Trophoblast cell (in vitro differentiated cells and primary cell): Measurements from ENCODE around the gene IQSEC1.

Experiments used
- DNase-seq, 2 donors: peaks; one replicate each; pipeline ENCODE4 v3.0.0-alpha.2; 2016
- H2AFZ ChIP-seq: 2 replicates; pipeline ENCODE4 v1.6.1; 2013; ENCODE audit warnings: low read length, moderate library complexity, mild to moderate bottlenecking; ENCODE audit not compliant: insufficient read depth, poor library complexity
- H2AK5ac ChIP-seq: 2 replicates; pipeline ENCODE4 v1.6.1; 2013; ENCODE audit warnings: mild to moderate bottlenecking, low read length
- H2BK120ac ChIP-seq: 2 replicates; pipeline ENCODE4 v1.6.1; 2013; ENCODE audit warnings: low read length, mild to moderate bottlenecking, moderate library complexity; ENCODE audit not compliant: insufficient read depth, poor library complexity
- H2BK12ac ChIP-seq: 2 replicates; pipeline ENCODE4 v1.6.1; 2013; ENCODE audit warnings: mild to moderate bottlenecking, low read length, moderate library complexity
- H2BK5ac ChIP-seq: 2 replicates; pipeline ENCODE4 v1.6.1; 2013; ENCODE audit warnings: low read length, low read depth, moderate library complexity, mild to moderate bottlenecking; ENCODE audit not compliant: poor library complexity
- H3K14ac ChIP-seq: 2 replicates; pipeline ENCODE4 v1.6.1; 2013; ENCODE audit warnings: mild to moderate bottlenecking, low read length
- H3K18ac ChIP-seq: 2 replicates; pipeline ENCODE4 v1.6.1; 2013; ENCODE audit warnings: mild to moderate bottlenecking, low read length
- H3K23ac ChIP-seq: 2 replicates; pipeline ENCODE4 v1.6.1; 2013; ENCODE audit warnings: low read length
- H3K27ac ChIP-seq: 2 replicates; pipeline ENCODE4 v1.5.1; 2013; ENCODE audit warnings: low read depth, mild to moderate bottlenecking, inconsistent platforms, low read length, moderate library complexity
- H3K27me3 ChIP-seq: 2 replicates; pipeline ENCODE4 v1.6.1; 2013; ENCODE audit warnings: inconsistent platforms, mild to moderate bottlenecking, low read length, moderate library complexity; ENCODE audit not compliant: insufficient read depth
- H3K36me3 ChIP-seq, 2 experiments: 1 replicate in 1 of 2; 2 replicates in 1 of 2; pipeline ENCODE4 v1.6.1; 2013; ENCODE audit warnings: low read length in 2 of 2, mild to moderate bottlenecking in 2 of 2, moderate library complexity in 1 of 2; ENCODE audit not compliant: insufficient read depth in 2 of 2, control insufficient read depth in 1 of 2
- H3K4ac ChIP-seq: 2 replicates; pipeline ENCODE4 v1.6.1; 2013; ENCODE audit warnings: low read depth, mild to moderate bottlenecking, low read length, moderate library complexity
- H3K4me1 ChIP-seq, 2 experiments: 1 replicate in 1 of 2; 2 replicates in 1 of 2; pipeline ENCODE4 v1.6.1; 2013; ENCODE audit warnings: low read length in 2 of 2, mild to moderate bottlenecking in 2 of 2, moderate library complexity in 1 of 2; ENCODE audit not compliant: insufficient read depth in 2 of 2, control insufficient read depth in 1 of 2
- H3K4me2 ChIP-seq: 2 replicates; pipeline ENCODE4 v1.6.1; 2013; ENCODE audit warnings: inconsistent platforms, mild to moderate bottlenecking, low read length, moderate library complexity
- H3K4me3 ChIP-seq: 2 replicates; pipeline ENCODE4 v1.5.1; 2013; ENCODE audit warnings: mild to moderate bottlenecking, low read depth, low read length, inconsistent platforms
- H3K79me1 ChIP-seq: one replicate; pipeline ENCODE4 v1.6.1; 2013; ENCODE audit warnings: low read length
- H3K79me2 ChIP-seq: 2 replicates; pipeline ENCODE4 v1.6.1; 2013; ENCODE audit warnings: low read length, mild to moderate bottlenecking; ENCODE audit not compliant: control insufficient read depth, insufficient read depth, poor library complexity
- H3K9ac ChIP-seq: 2 replicates; pipeline ENCODE4 v1.6.1; 2013; ENCODE audit warnings: mild to moderate bottlenecking, low read length
- H3K9me3 ChIP-seq: 2 replicates; pipeline ENCODE4 v1.6.1; 2013; ENCODE audit warnings: low read depth, mild to moderate bottlenecking, control low read depth, inconsistent platforms, low read length; ENCODE audit not compliant: insufficient read depth
- H4K12ac ChIP-seq: 2 replicates; pipeline ENCODE4 v1.6.1; 2013; ENCODE audit warnings: low read depth, mild to moderate bottlenecking, low read length, moderate library complexity
- H4K8ac ChIP-seq: 2 replicates; pipeline ENCODE4 v1.6.1; 2013; ENCODE audit warnings: low read depth, mild to moderate bottlenecking, low read length, moderate library complexity
- H4K91ac ChIP-seq: one replicate; pipeline ENCODE4 v1.6.1; 2013; ENCODE audit warnings: low read depth, mild to moderate bottlenecking, low read length, moderate library complexity
- WGBS: extraction: QIAGEN DNeasy Blood & Tissue Kit; methylation state at CpG from one replicate; pipeline ENCODE4 v1.1.7; 2013; ENCODE audit warnings: missing lambda C conversion rate; ENCODE audit not compliant: insufficient read length, insufficient coverage; ENCODE audit errors: extremely low coverage; 5-methylcytosine and 5-hydroxymethylcytosine counted together

IQSEC1 gene

DNA sequence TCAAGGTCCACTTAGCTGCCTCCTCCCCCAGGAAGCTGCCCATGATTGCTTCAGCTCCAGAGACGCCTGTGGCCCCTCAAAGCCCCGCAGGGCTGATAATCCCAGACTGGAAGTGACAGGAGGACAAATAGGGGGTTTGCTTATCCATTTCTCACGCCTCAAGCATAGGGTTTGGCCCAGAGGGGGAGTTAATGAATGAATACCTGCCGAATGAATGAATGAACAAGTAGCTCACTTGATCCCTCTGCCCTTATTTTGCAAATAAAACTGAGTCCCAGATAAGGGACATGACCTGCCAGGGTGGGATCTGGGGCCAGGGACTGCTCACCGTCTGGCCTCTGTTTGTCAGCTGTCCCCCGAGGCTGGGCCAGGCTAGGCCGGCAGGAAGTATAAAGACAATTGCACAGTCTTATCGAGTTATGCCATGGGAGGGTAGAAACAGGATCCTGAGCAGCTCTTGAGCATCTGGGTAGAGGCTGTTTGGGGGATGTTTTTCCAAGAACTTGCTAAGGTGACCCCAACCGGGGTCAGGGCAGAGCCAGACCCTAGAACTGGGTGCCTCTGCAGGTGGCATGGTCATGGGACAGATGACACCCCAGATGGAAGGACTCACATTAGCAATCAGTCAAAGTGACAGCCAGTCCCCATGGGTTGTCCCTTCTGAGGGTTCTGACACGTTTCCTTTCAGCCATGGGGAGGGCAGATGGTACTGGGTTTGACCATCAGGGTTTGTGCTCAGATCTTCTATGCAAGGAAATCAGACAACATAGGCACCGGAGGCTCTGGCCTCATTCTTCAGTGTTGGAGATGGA is 45.0 kb downstream of the IQSEC1 start:
- H2AFZ ChIP-seq, result no peak overlapping the region
- H3K18ac ChIP-seq, result no peak overlapping the region
- no peak overlapping the region for H2BK12ac ChIP-seq
- no peak overlapping the region for H3K9ac ChIP-seq
- H4K91ac ChIP-seq, result no peak overlapping the region
- peaks cover 5% of the 10 kb centered on the region in 2 experiments for H3K4me1 ChIP-seq
- no peak overlapping the region for H2BK120ac ChIP-seq
- no peaks in the 10 kb centered on the region for H3K79me2 ChIP-seq
- no peaks in the 10 kb centered on the region for H3K27me3 ChIP-seq
- no peak overlapping the region for H2AK5ac ChIP-seq
- no peak overlapping the region for H3K23ac ChIP-seq
- no peak for DNase-seq
- no peak overlapping the region for H3K27ac ChIP-seq
- H3K4me3 ChIP-seq, result no peak overlapping the region
- no peak overlapping the region for H3K4me2 ChIP-seq
- WGBS, result no CpG with 5 or more reads among the region's 11 CpGs
- no peaks in the 10 kb centered on the region for H3K36me3 ChIP-seq
- H4K12ac ChIP-seq, result no peak overlapping the region
- no peak overlapping the region for H3K14ac ChIP-seq
- H3K9me3 ChIP-seq, result no peaks in the 10 kb centered on the region
- no peaks in the 10 kb centered on the region for H3K79me1 ChIP-seq
- no peak overlapping the region for H3K4ac ChIP-seq
- no peak overlapping the region for H4K8ac ChIP-seq
- H2BK5ac ChIP-seq, result no peak overlapping the region

DNA sequence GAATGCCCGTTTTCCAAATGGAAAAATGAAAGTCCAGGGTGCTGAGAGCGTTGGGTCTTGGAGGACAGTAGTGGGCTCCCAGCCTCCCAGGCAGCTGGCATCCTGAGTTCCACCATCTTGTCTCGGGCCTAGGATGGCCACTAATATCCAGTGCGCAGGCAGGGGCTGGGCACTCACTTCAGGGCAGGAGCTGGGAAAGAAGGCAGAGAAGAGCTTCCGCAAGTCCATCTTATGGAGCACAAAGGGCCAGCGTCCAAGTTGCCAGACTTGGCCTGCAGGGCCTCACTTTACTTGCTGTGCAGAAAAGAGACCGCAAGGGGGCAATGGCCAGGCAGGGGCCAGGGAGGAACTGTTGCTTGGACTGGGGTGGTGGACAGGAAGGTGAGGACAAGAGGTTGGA is 46.1 kb downstream of the IQSEC1 start:
- no CpG with 5 or more reads among the region's 7 CpGs for WGBS
- H2BK5ac ChIP-seq, result no peak overlapping the region
- H2AFZ ChIP-seq, result no peak overlapping the region
- H3K79me1 ChIP-seq, result peaks cover 6% of the 10 kb centered on the region
- H3K23ac ChIP-seq, result no peak overlapping the region
- no peak overlapping the region for H3K18ac ChIP-seq
- H3K9ac ChIP-seq, result no peak overlapping the region
- no peak overlapping the region for H4K8ac ChIP-seq
- no peak overlapping the region for H3K14ac ChIP-seq
- no peak overlapping the region for H2BK12ac ChIP-seq
- no peak overlapping the region for H2AK5ac ChIP-seq
- no peaks in the 10 kb centered on the region for H3K27me3 ChIP-seq
- no peak overlapping the region for H3K4me2 ChIP-seq
- H4K91ac ChIP-seq, result no peak overlapping the region
- peak in 1 of 2 donors; percentile 48 for DNase-seq
- no peak overlapping the region for H3K4ac ChIP-seq
- no peak overlapping the region for H3K27ac ChIP-seq
- peaks cover 11 to 14% of the 10 kb centered on the region in 2 experiments for H3K4me1 ChIP-seq
- H2BK120ac ChIP-seq, result no peak overlapping the region
- no peak overlapping the region for H3K4me3 ChIP-seq
- no peak overlapping the region for H4K12ac ChIP-seq
- H3K9me3 ChIP-seq, result no peaks in the 10 kb centered on the region
- H3K36me3 ChIP-seq, result no peaks in the 10 kb centered on the region
- no peaks in the 10 kb centered on the region for H3K79me2 ChIP-seq

DNA sequence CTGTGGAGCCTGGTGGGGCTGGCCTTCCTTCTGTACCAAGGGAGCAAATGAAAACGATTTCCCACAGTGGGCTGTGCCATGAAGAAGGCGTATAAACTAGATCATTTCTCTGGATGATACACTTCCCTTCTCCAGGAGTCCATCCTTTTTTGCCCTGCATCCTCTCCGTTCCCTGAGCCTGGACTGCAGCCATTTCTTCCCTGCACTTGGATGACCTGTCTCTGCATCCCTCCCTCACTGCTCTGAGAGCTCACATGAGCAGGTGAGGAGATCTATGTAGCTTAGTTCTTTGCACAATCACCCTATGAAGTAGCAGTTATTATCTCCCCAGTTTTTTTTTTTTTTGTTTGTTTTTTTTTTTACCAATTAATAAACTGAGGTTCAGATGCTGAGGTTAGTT is 46.7 kb downstream of the IQSEC1 start:
- no peak overlapping the region for H3K14ac ChIP-seq
- DNase-seq, result no peak

GRCh38 chr3:13025778-13026518 is 47.3 kb downstream of the IQSEC1 start:
- H3K23ac ChIP-seq, result no peak overlapping the region
- H2BK120ac ChIP-seq, result no peak overlapping the region
- no peak overlapping the region for H4K91ac ChIP-seq
- H3K4me3 ChIP-seq, result no peak overlapping the region
- no peaks in the 10 kb centered on the region for H3K27me3 ChIP-seq
- no peak overlapping the region for H2AK5ac ChIP-seq
- no CpG with 5 or more reads among the region's 10 CpGs for WGBS
- H3K36me3 ChIP-seq, result no peaks in the 10 kb centered on the region
- no peak overlapping the region for H4K8ac ChIP-seq
- no peak overlapping the region for H3K4me2 ChIP-seq
- H3K79me2 ChIP-seq, result no peaks in the 10 kb centered on the region
- H3K27ac ChIP-seq, result no peak overlapping the region
- peaks cover 15% of the 10 kb centered on the region for H3K79me1 ChIP-seq
- H3K18ac ChIP-seq, result no peak overlapping the region
- H2BK5ac ChIP-seq, result no peak overlapping the region
- DNase-seq, result no peak
- H3K4me1 ChIP-seq, result peaks cover 21 to 22% of the 10 kb centered on the region in 2 experiments
- no peak overlapping the region for H2BK12ac ChIP-seq
- H3K9me3 ChIP-seq, result peaks cover 1% of the 10 kb centered on the region
- H3K9ac ChIP-seq, result no peak overlapping the region
- no peak overlapping the region for H4K12ac ChIP-seq
- no peak overlapping the region for H3K4ac ChIP-seq
- H2AFZ ChIP-seq, result no peak overlapping the region
- H3K14ac ChIP-seq, result no peak overlapping the region

More for the DNA sequence above, 46.7 kb downstream of the IQSEC1 start:
- H2AFZ ChIP-seq, result no peak overlapping the region
- H2BK12ac ChIP-seq, result no peak overlapping the region
- no peak overlapping the region for H3K9ac ChIP-seq
- H3K9me3 ChIP-seq, result peaks cover 1% of the 10 kb centered on the region
- no peaks in the 10 kb centered on the region for H3K79me2 ChIP-seq
- no peak overlapping the region for H4K91ac ChIP-seq
- no peak overlapping the region for H3K23ac ChIP-seq
- peaks cover 17 to 21% of the 10 kb centered on the region in 2 experiments for H3K4me1 ChIP-seq
- H3K27ac ChIP-seq, result no peak overlapping the region
- no peak overlapping the region for H2BK5ac ChIP-seq
- no peak overlapping the region for H3K18ac ChIP-seq
- no peak overlapping the region for H3K4me2 ChIP-seq
- H2AK5ac ChIP-seq, result no peak overlapping the region
- WGBS, result no CpG with 5 or more reads among the region's 3 CpGs
- peaks cover 12% of the 10 kb centered on the region for H3K79me1 ChIP-seq
- no peak overlapping the region for H2BK120ac ChIP-seq
- no peak overlapping the region for H4K12ac ChIP-seq
- no peaks in the 10 kb centered on the region for H3K27me3 ChIP-seq
- no peak overlapping the region for H3K4me3 ChIP-seq
- no peak overlapping the region for H3K4ac ChIP-seq
- H4K8ac ChIP-seq, result no peak overlapping the region
- no peaks in the 10 kb centered on the region for H3K36me3 ChIP-seq
